HEK293 (cell line): ENCODE results near the gene WDR20.

Experiments used
- CTCF ChIA-PET: fragments of 350-600 bp; formaldehyde crosslinking; extraction: SDS; loops from one replicate; lab custom pipeline; 2021; ENCODE audit warnings: antibody characterized with exemption; lab: Yijun Ruan, JAX
- POLR2A ChIA-PET: fragments of 300-600 bp; formaldehyde crosslinking; extraction: SDS; loops from one replicate; lab custom pipeline; 2020; ENCODE audit warnings: antibody characterized with exemption, inconsistent platforms; lab: Yijun Ruan, JAX
- H3K27ac ChIP-seq: fragments of 200-500 bp; sonication (Bioruptor generic); 2 replicates; pipeline ENCODE4 v1.5.1; 2014; ENCODE audit warnings: low read depth, low read length, control low read depth, inconsistent platforms; ENCODE audit errors: extremely low read depth
- H3K36me3 ChIP-seq, 2 experiments: fragments of 200-500 bp in 1 of 2; sonication (Bioruptor generic) in 1 of 2; 1 replicate in 1 of 2; 2 replicates in 1 of 2; pipeline ENCODE4 v1.5.1; 2014 to 2017; ENCODE audit warnings: inconsistent platforms in 2 of 2, low read length in 2 of 2; ENCODE audit not compliant: control insufficient read depth in 2 of 2, insufficient read depth in 1 of 2
- H3K4me1 ChIP-seq: fragments of 200-500 bp; sonication (Bioruptor generic); 2 replicates; pipeline ENCODE4 v1.5.1; 2014; ENCODE audit warnings: mild to moderate bottlenecking, low read length, inconsistent platforms; ENCODE audit not compliant: control insufficient read depth, insufficient read depth
- H3K4me3 ChIP-seq: 2 replicates; pipeline ENCODE4 v1.5.1; 2011; ENCODE audit warnings: low read depth, mild to moderate bottlenecking, control low read depth, low read length, moderate library complexity
- H3K9me3 ChIP-seq: fragments of 200-500 bp; sonication (Bioruptor generic); 2 replicates; pipeline ENCODE4 v1.5.1; 2014; ENCODE audit warnings: low read depth, low read length, inconsistent platforms; ENCODE audit not compliant: control insufficient read depth, insufficient read depth
- GFI1B ChIP-seq: fragments of 450-650 bp; formaldehyde crosslinking; IDR thresholded peaks from 2 replicates; pipeline ENCODE4 v1.5.1; 2016; ENCODE audit warnings: missing biosample characterization, missing genetic modification characterization
- ZFHX2 ChIP-seq: fragments of 450-650 bp; formaldehyde crosslinking; conservative IDR thresholded peaks from 2 replicates; pipeline ENCODE4 v1.5.1; 2016; ENCODE audit warnings: missing biosample characterization, missing genetic modification characterization
- ZIC2 ChIP-seq: fragments of 450-650 bp; formaldehyde crosslinking; IDR thresholded peaks from 2 replicates; pipeline ENCODE4 v1.5.1; 2016; ENCODE audit warnings: missing biosample characterization, missing genetic modification characterization
- ZNF19 ChIP-seq: fragments of 450-650 bp; formaldehyde crosslinking; IDR thresholded peaks from 2 replicates; pipeline ENCODE4; 2016; ENCODE audit warnings: missing biosample characterization, missing genetic modification characterization, low read depth
- ZNF2 ChIP-seq: fragments of 450-650 bp; formaldehyde crosslinking; IDR thresholded peaks from 2 replicates; pipeline ENCODE4 v1.5.1; 2016; ENCODE audit warnings: missing biosample characterization, missing genetic modification characterization
- ZNF274 ChIP-seq, 2 experiments: fragments of 200-500 bp in 1 of 2; fragments of 450-650 bp in 1 of 2; sonication (Bioruptor generic) in 1 of 2; formaldehyde crosslinking in 1 of 2; IDR thresholded peaks; 2 replicates each; pipeline versions ENCODE4 v1.5.1 to v1.6.1; 2014 to 2016; ENCODE audit warnings: borderline replicate concordance in 1 of 2, inconsistent platforms in 1 of 2, low read length in 1 of 2, missing biosample characterization in 1 of 2, missing genetic modification characterization in 1 of 2
- ZNF426 ChIP-seq: fragments of 450-650 bp; formaldehyde crosslinking; IDR thresholded peaks from 2 replicates; pipeline ENCODE4 v1.5.1; 2017; ENCODE audit warnings: missing biosample characterization, missing genetic modification characterization, mild to moderate bottlenecking, inconsistent platforms, moderate library complexity
- TF ChIP-seq, protein P1 (sequence below): fragments of 450-650 bp; formaldehyde crosslinking; conservative IDR thresholded peaks from 2 replicates; pipeline ENCODE4 v1.5.1; 2016; ENCODE audit warnings: low read depth, missing biosample characterization, missing genetic modification characterization
- TF ChIP-seq, protein P2 (sequence below): fragments of 450-650 bp; formaldehyde crosslinking; IDR thresholded peaks from 2 replicates; pipeline ENCODE4 v1.5.1; 2016; ENCODE audit warnings: missing biosample characterization, missing genetic modification characterization
- TF ChIP-seq, protein P3 (sequence below): IDR thresholded peaks from 2 replicates; pipeline ENCODE4 v1.6.1; 2011; ENCODE audit warnings: mild to moderate bottlenecking, low read depth, low read length, borderline replicate concordance
- TF ChIP-seq, protein P4 (sequence below): fragments of 450-650 bp; formaldehyde crosslinking; IDR thresholded peaks from 2 replicates; pipeline ENCODE4 v1.5.1; 2016; ENCODE audit warnings: missing biosample characterization, missing genetic modification characterization

WDR20 gene

DNA sequence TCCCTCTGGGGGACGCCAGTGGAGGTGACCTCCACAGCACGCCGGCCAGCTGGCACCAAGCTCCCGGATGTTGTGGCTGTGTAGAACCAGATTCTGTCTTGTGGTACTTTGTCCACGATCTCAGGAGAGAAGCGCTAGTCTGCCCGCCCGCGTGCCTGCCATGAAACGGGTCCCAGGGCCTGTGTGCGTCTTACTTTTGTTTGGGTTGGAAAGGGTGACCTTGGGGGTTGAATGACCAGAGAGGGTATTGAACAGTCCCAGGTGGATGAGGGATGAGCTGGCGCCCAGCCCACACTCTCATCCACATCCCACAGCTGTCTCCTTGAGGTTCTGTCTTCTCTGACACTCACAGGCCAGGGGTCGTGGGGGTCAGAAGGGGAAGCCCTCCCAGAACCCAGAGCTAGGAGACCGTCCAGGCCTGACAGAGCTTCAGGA is 78.3 kb downstream of the WDR20 start:
- CTCF ChIA-PET: no interaction called here
- no peak overlapping the region for H3K4me3 ChIP-seq
- TF ChIP-seq, protein P1, sequence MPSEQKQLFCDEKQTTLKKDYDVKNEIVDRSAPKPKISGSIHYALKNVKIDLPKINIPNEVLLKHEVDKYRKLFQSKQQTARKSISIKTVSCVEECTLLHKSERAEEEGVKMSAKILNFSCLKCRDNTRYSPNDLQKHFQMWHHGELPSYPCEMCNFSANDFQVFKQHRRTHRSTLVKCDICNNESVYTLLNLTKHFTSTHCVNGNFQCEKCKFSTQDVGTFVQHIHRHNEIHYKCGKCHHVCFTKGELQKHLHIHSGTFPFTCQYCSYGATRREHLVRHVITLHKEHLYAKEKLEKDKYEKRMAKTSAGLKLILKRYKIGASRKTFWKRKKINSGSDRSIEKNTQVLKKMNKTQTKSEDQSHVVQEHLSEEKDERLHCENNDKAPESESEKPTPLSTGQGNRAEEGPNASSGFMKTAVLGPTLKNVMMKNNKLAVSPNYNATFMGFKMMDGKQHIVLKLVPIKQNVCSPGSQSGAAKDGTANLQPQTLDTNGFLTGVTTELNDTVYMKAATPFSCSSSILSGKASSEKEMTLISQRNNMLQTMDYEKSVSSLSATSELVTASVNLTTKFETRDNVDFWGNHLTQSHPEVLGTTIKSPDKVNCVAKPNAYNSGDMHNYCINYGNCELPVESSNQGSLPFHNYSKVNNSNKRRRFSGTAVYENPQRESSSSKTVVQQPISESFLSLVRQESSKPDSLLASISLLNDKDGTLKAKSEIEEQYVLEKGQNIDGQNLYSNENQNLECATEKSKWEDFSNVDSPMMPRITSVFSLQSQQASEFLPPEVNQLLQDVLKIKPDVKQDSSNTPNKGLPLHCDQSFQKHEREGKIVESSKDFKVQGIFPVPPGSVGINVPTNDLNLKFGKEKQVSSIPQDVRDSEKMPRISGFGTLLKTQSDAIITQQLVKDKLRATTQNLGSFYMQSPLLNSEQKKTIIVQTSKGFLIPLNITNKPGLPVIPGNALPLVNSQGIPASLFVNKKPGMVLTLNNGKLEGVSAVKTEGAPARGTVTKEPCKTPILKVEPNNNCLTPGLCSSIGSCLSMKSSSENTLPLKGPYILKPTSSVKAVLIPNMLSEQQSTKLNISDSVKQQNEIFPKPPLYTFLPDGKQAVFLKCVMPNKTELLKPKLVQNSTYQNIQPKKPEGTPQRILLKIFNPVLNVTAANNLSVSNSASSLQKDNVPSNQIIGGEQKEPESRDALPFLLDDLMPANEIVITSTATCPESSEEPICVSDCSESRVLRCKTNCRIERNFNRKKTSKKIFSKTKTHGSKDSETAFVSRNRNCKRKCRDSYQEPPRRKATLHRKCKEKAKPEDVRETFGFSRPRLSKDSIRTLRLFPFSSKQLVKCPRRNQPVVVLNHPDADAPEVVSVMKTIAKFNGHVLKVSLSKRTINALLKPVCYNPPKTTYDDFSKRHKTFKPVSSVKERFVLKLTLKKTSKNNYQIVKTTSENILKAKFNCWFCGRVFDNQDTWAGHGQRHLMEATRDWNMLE: no peak
- TF ChIP-seq, all 188 proteins: peak for 0
- Histone ChIP-seq H3K9me3 (no peaks in the 10 kb centered on the region), H3K4me1 (no peaks in the 10 kb centered on the region), H3K27ac (no peak overlapping the region), H3K36me3 (no peaks in the 10 kb centered on the region)
- POLR2A ChIA-PET: no interaction called here

DNA sequence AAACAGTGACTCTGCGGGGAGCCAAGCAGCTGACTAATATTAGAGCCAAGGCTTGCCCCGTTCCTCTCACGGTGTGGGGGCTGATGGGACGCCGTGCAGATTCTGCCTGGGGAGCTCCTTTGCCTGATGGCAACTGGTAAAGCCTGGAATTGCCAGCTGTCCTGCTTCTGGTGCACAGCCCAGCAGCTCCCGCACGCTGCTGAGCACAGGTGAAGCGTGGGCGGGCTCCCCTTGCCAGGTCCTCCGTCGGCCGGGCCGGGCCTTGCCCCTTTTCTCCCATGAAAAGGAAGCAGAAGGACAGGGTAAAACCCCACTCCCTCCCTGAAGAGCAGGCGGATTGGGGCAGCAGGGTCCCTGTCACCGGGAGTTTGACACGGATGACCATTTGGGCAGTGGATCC is 79.0 kb downstream of the WDR20 start:
- POLR2A ChIA-PET: no interaction called here
- Histone ChIP-seq H3K4me1 (no peaks in the 10 kb centered on the region), H3K9me3 (no peaks in the 10 kb centered on the region), H3K27ac (no peak overlapping the region), H3K36me3 (peaks cover 0 to 2% of the 10 kb centered on the region in 2 experiments; a peak in 1 of 3 replicates), H3K4me3 (no peak overlapping the region)
- TF ChIP-seq, protein P2, sequence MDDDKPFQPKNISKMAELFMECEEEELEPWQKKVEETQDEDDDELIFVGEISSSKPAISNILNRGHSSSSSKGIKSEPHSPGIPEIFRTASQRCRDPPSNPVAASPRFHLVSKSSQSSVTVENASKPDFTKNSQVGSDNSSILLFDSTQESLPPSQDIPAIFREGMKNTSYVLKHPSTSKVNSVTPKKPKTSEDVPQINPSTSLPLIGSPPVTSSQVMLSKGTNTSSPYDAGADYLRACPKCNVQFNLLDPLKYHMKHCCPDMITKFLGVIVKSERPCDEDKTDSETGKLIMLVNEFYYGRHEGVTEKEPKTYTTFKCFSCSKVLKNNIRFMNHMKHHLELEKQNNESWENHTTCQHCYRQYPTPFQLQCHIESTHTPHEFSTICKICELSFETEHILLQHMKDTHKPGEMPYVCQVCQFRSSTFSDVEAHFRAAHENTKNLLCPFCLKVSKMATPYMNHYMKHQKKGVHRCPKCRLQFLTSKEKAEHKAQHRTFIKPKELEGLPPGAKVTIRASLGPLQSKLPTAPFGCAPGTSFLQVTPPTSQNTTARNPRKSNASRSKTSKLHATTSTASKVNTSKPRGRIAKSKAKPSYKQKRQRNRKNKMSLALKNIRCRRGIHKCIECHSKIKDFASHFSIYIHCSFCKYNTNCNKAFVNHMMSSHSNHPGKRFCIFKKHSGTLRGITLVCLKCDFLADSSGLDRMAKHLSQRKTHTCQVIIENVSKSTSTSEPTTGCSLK: no peak
- TF ChIP-seq ZNF274 (IDR thresholded peaks at IDR 0.05; ENCODE audit: low read length) (no peak), ZNF274 (tag by site-specific recombination; IDR thresholded peaks at IDR 0.05; ENCODE audit: borderline replicate concordance) (no peak), ZFHX2 (tag by site-specific recombination) (peak; percentile 26; the same call in 1 of the 2 replicates), ZIC2 (tag by site-specific recombination) (peak; percentile 17; the same call in 1 of the 2 replicates)
- CTCF ChIA-PET: no interaction called here

DNA sequence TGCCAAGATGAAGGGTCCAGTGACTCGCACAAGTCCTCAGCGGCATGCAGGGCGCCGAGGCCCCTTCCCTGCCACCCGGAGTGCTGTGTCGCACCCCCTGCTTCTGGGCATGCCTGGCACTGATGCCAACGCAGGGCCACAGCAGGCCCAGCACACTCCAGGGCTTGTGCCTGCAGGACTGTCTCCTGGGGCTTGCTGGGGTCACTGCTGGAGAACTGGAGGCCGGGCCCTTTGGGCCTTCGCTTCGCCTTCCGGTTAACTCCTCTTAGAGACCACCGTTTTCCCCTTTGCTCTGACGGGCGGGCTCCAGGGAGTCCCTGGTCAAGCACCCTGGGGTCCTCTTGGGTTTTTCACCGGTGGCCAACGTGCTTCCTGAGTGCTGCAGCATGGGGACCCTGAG is 79.6 kb downstream of the WDR20 start:
- no peak for TF ChIP-seq ZNF2 (tag by site-specific recombination)
- no peak for TF ChIP-seq ZNF19 (tag by site-specific recombination)
- TF ChIP-seq ZNF426 (tag by site-specific recombination): no peak
- no peak for TF ChIP-seq ZNF274 (IDR thresholded peaks at IDR 0.05; ENCODE audit: low read length)
- TF ChIP-seq ZNF274 (tag by site-specific recombination; IDR thresholded peaks at IDR 0.05; ENCODE audit: borderline replicate concordance): no peak
- TF ChIP-seq, protein P3, sequence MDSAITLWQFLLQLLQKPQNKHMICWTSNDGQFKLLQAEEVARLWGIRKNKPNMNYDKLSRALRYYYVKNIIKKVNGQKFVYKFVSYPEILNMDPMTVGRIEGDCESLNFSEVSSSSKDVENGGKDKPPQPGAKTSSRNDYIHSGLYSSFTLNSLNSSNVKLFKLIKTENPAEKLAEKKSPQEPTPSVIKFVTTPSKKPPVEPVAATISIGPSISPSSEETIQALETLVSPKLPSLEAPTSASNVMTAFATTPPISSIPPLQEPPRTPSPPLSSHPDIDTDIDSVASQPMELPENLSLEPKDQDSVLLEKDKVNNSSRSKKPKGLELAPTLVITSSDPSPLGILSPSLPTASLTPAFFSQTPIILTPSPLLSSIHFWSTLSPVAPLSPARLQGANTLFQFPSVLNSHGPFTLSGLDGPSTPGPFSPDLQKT: no peak
- peak; percentile 29; the same call in 1 of the 2 replicates for TF ChIP-seq ZIC2 (tag by site-specific recombination)
- no peak for TF ChIP-seq GFI1B (tag by site-specific recombination)
- TF ChIP-seq, protein P4, sequence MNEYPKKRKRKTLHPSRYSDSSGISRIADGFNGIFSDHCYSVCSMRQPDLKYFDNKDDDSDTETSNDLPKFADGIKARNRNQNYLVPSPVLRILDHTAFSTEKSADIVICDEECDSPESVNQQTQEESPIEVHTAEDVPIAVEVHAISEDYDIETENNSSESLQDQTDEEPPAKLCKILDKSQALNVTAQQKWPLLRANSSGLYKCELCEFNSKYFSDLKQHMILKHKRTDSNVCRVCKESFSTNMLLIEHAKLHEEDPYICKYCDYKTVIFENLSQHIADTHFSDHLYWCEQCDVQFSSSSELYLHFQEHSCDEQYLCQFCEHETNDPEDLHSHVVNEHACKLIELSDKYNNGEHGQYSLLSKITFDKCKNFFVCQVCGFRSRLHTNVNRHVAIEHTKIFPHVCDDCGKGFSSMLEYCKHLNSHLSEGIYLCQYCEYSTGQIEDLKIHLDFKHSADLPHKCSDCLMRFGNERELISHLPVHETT: no peak
- TF ChIP-seq, all 188 proteins: peak for 1

More for the DNA sequence above, 79.6 kb downstream of the WDR20 start:
- H3K36me3 ChIP-seq: peaks cover 0 to 3% of the 10 kb centered on the region in 2 experiments; a peak in 1 of 3 replicates
- no peaks in the 10 kb centered on the region for H3K4me1 ChIP-seq
- H3K27ac ChIP-seq: no peak overlapping the region
- no peaks in the 10 kb centered on the region for H3K9me3 ChIP-seq
- ChIA-PET CTCF (no interaction called here), POLR2A (no interaction called here)
- H3K4me3 ChIP-seq: no peak overlapping the region
